IMR-90 (cell line): Measurements from ENCODE around the gene RGP1. TPM values are rescaled to one million over a fixed set of nuclear protein-coding genes. Genes with fewer than 3 reads are reported as not detected.

Source experiments
- ATAC-seq: fragments of 200-7000 bp; cut with Tn5 transposase; 2 replicates; pipeline ENCODE4 v1.9.1; 2020; ENCODE audit warnings: low read depth, mild to moderate bottlenecking, moderate library complexity
- BruUV-seq: library from RNA; stranded (reverse); fragments of 400-500 nt; replicated peaks from 2 replicates; lab custom pipeline; 2021; lab: Mats Ljungman, UMichigan
- CTCF ChIA-PET: fragments of 300-600 bp; formaldehyde crosslinking; extraction: SDS; loops from one replicate; lab custom pipeline; 2021; ENCODE audit warnings: antibody characterized with exemption; lab: Yijun Ruan, JAX
- POLR2A ChIA-PET: fragments of 300-600 bp; sonication (Branson Sonifier 250); formaldehyde crosslinking; loops from one replicate; lab custom pipeline; 2022; ENCODE audit warnings: antibody characterized with exemption; ENCODE audit not compliant: unreplicated experiment; lab: Charles Lee
- DNase-seq: peaks from one replicate; pipeline ENCODE4 v3.0.0; 2013
- H2AFZ ChIP-seq: replicated peaks from 2 replicates; pipeline ENCODE3; 2013; ENCODE audit warnings: low read length, mild to moderate bottlenecking; ENCODE audit not compliant: poor library complexity
- H2AK5ac ChIP-seq: 2 replicates; pipeline ENCODE4 v1.6.1; 2013; ENCODE audit warnings: low read depth, low read length, inconsistent platforms
- H2AK9ac ChIP-seq: replicated peaks from 2 replicates; pipeline ENCODE3; 2013; ENCODE audit warnings: mild to moderate bottlenecking, low read depth, low read length, moderate library complexity; ENCODE audit not compliant: poor library complexity
- H2BK120ac ChIP-seq: 2 replicates; pipeline ENCODE4 v1.6.1; 2013; ENCODE audit warnings: low read depth, low read length, inconsistent platforms
- H2BK15ac ChIP-seq: 3 replicates; pipeline ENCODE4 v1.6.1; 2013; ENCODE audit warnings: low read depth, low read length, inconsistent platforms
- H2BK20ac ChIP-seq: 2 replicates; pipeline ENCODE4 v1.6.1; 2013; ENCODE audit warnings: low read depth, mild to moderate bottlenecking, inconsistent platforms, low read length, moderate library complexity
- H2BK5ac ChIP-seq: 2 replicates; pipeline ENCODE4 v1.6.1; 2013; ENCODE audit warnings: mild to moderate bottlenecking, low read depth, low read length, inconsistent platforms; ENCODE audit not compliant: poor library complexity, severe bottlenecking
- H3K14ac ChIP-seq: replicated peaks from 2 replicates; pipeline ENCODE4 v1.6.1; 2013; ENCODE audit warnings: low read depth, low read length, inconsistent platforms
- H3K18ac ChIP-seq: 2 replicates; pipeline ENCODE4 v1.6.1; 2013; ENCODE audit warnings: low read depth, low read length, control low read depth
- H3K23ac ChIP-seq: 2 replicates; pipeline ENCODE4 v1.6.1; 2013; ENCODE audit warnings: low read depth, low read length, inconsistent platforms
- H3K27ac ChIP-seq: 2 replicates; pipeline ENCODE4 v1.5.1; 2013; ENCODE audit warnings: mild to moderate bottlenecking, control low read depth, low read length; ENCODE audit not compliant: insufficient read depth
- H3K27me3 ChIP-seq: 2 replicates; pipeline ENCODE4 v1.6.1; 2013; ENCODE audit warnings: low read length; ENCODE audit not compliant: control insufficient read depth, insufficient read depth
- H3K36me3 ChIP-seq: 2 replicates; pipeline ENCODE4 v1.6.1; 2013; ENCODE audit warnings: low read length, mixed read lengths; ENCODE audit not compliant: control insufficient read depth, insufficient read depth
- H3K4ac ChIP-seq: 2 replicates; pipeline ENCODE4 v1.6.1; 2013; ENCODE audit warnings: low read depth, low read length, inconsistent platforms
- H3K4me1 ChIP-seq: 2 replicates; pipeline ENCODE4 v1.6.1; 2013; ENCODE audit warnings: low read length, mixed read lengths; ENCODE audit not compliant: control insufficient read depth, insufficient read depth
- H3K4me2 ChIP-seq: 2 replicates; pipeline ENCODE4 v1.6.1; 2013; ENCODE audit warnings: low read depth, mild to moderate bottlenecking, control low read depth, low read length, moderate library complexity
- H3K4me3 ChIP-seq: 2 replicates; pipeline ENCODE4 v1.5.1; 2013; ENCODE audit warnings: low read depth, mild to moderate bottlenecking, control low read depth, low read length, moderate library complexity; ENCODE audit not compliant: insufficient read depth
- H3K56ac ChIP-seq: 2 replicates; pipeline ENCODE4 v1.6.1; 2013; ENCODE audit warnings: low read length, inconsistent platforms; ENCODE audit not compliant: insufficient read depth; ENCODE audit errors: extremely low read depth
- H3K79me1 ChIP-seq, 2 experiments: 2 replicates each; pipeline ENCODE4 v1.6.1; 2013; ENCODE audit warnings: low read length in 2 of 2, inconsistent platforms in 1 of 2, low read depth in 1 of 2
- H3K9ac ChIP-seq: 2 replicates; pipeline ENCODE4 v1.6.1; 2013; ENCODE audit warnings: low read depth, low read length, control low read depth
- H3K9me1 ChIP-seq: 2 replicates; pipeline ENCODE4 v1.6.1; 2013; ENCODE audit warnings: low read length, inconsistent platforms; ENCODE audit not compliant: insufficient read depth
- H3K9me3 ChIP-seq: 2 replicates; pipeline ENCODE4 v1.6.1; 2013; ENCODE audit warnings: low read length; ENCODE audit not compliant: control insufficient read depth, insufficient read depth
- H4K20me1 ChIP-seq: 2 replicates; pipeline ENCODE4 v1.6.1; 2013; ENCODE audit warnings: low read length, inconsistent platforms; ENCODE audit not compliant: insufficient read depth
- H4K5ac ChIP-seq: 2 replicates; pipeline ENCODE4 v1.6.1; 2013; ENCODE audit warnings: mild to moderate bottlenecking, low read depth, low read length, control low read depth
- H4K8ac ChIP-seq, 2 experiments: 2 replicates each; pipeline ENCODE4 v1.6.1; 2013; ENCODE audit warnings: low read depth in 2 of 2, low read length in 2 of 2, control low read depth in 1 of 2, inconsistent platforms in 1 of 2
- H4K91ac ChIP-seq: 2 replicates; pipeline ENCODE4 v1.6.1; 2013; ENCODE audit warnings: low read depth, low read length, inconsistent platforms; ENCODE audit not compliant: insufficient read depth
- BHLHE40 ChIP-seq: fragments of 150-350 bp; IDR thresholded peaks from 2 replicates; pipeline ENCODE4 v1.6.1; 2016; ENCODE audit warnings: mild to moderate bottlenecking, low read depth, low read length
- CHD1 ChIP-seq: IDR thresholded peaks from 2 replicates; pipeline ENCODE4 v1.6.1; 2012; ENCODE audit warnings: low read depth, low read length, improper control_type of control experiment
- WGBS, 2 experiments: methylation state at CpG; one replicate each; pipeline versions ENCODE4 v1.1.5 to v1.1.7; 2013; ENCODE audit warnings: missing lambda C conversion rate in 2 of 2; ENCODE audit not compliant: insufficient read length in 1 of 2; ENCODE audit errors: extremely low coverage in 2 of 2; 5-methylcytosine and 5-hydroxymethylcytosine counted together
- dilution Hi-C: fragments of 300-500 bp; cut with HindIII; formaldehyde crosslinking; loops from one replicate; pipeline ENCODE4 v1.14.3; 2018; ENCODE audit warnings: low sequenced_read_pairs; ENCODE audit not compliant: unreplicated experiment
- in situ Hi-C: fragments of 300-500 bp; cut with MboI; formaldehyde crosslinking; loops from 3 replicates; pipeline ENCODE4 v1.14.3; 2019; ENCODE audit warnings: low sequenced_read_pairs, inconsistent platforms, mixed read lengths
- intact Hi-C: fragments of 100-400 bp; cut with micrococcal nuclease; formaldehyde crosslinking; loops from 2 replicates; pipeline ENCODE4 v1.10.0; 2022
- polyA plus RNA-seq, 3 experiments: library from polyadenylated mRNA; depleted of rRNA; stranded (reverse); fragments of >200 nt; gene quantifications; 2 replicates each; pipeline ENCODE4 v1.2.3, GENCODE V29; 2012; ENCODE audit warnings: low replicate concordance in 1 of 3
- total RNA-seq: library from RNA; depleted of rRNA; stranded (reverse); fragments of >200 nt; gene quantifications from 2 replicates; pipeline ENCODE4 v1.2.3, GENCODE V29; 2012
- TF ChIP-seq, protein P1 (sequence below): fragments of 150-350 bp; IDR thresholded peaks from 2 replicates; pipeline ENCODE4 v1.6.1; 2016; ENCODE audit warnings: low read depth, mild to moderate bottlenecking, low read length, moderate library complexity, borderline replicate concordance

RGP1 gene
- total and polyA plus RNA-seq, 2 of the 4 experiments (the other 2 are of a cell fraction) = 10.2 to 14.3 TPM

DNA sequence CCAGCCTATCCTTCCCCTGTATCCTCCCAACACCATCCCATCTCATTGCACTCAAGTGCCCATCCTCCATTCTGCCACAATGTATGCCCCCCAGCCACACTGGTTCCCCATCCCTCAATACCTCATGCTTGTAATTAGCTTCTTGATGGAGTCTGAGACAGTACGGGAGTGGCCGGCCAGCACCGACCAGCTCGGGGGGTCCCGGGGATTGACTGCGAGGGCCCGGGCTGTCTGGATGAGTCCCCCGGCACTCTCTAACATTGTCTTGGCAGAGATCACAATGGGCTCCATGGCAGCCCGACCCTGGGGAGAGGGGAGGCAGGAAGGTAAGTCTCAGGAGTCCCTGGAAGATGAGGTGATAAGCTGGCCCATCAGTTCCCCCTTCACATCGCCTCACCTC lies 42.1 kb upstream of the RGP1 start:
- H3K9ac ChIP-seq = no peak overlapping the region
- H3K14ac ChIP-seq = no peak overlapping the region
- no peak overlapping the region for H3K27ac ChIP-seq
- H3K36me3 ChIP-seq = peaks cover 85% of the 10 kb centered on the region
- ChIA-PET POLR2A (no interaction called here), CTCF (interaction anchor here (0.6 kb wide), 1 partner anchor 39 kb away, joined by 4 read pairs; no protein-coding TSS in a partner anchor)
- no peak overlapping the region for H4K8ac ChIP-seq
- WGBS, 2 experiments = 100% methylated on average over 7 of the region's 10 CpGs; no CpG with 5 or more reads in 1 of the 2 experiments
- peak overlapping the region; percentile 27 for H2AFZ ChIP-seq
- ATAC-seq = no peak
- no peak overlapping the region for H4K5ac ChIP-seq
- H4K20me1 ChIP-seq = peaks cover 18% of the 10 kb centered on the region
- no peak overlapping the region for H2BK5ac ChIP-seq
- intact Hi-C loops = no loop called here
- H3K9me3 ChIP-seq = no peaks in the 10 kb centered on the region
- no peaks in the 10 kb centered on the region for H3K27me3 ChIP-seq
- H2AK9ac ChIP-seq = no peak overlapping the region
- peaks cover 7% of the 10 kb centered on the region for H3K9me1 ChIP-seq
- no peak for DNase-seq
- H3K23ac ChIP-seq = no peak overlapping the region
- no peak overlapping the region for H3K56ac ChIP-seq
- no peak overlapping the region for H2BK15ac ChIP-seq
- no peak overlapping the region for H3K4me3 ChIP-seq
- peaks cover 58 to 74% of the 10 kb centered on the region in 2 experiments for H3K79me1 ChIP-seq
- no peak overlapping the region for H3K4me2 ChIP-seq
- no peak overlapping the region for H2BK20ac ChIP-seq
- H3K18ac ChIP-seq = no peak overlapping the region
- H3K4me1 ChIP-seq = no peaks in the 10 kb centered on the region
- no peak overlapping the region for H3K4ac ChIP-seq
- no peak overlapping the region for H2BK120ac ChIP-seq
- H2AK5ac ChIP-seq = no peak overlapping the region
- BruUV-seq = no TSS peak
- no peak overlapping the region for H4K91ac ChIP-seq
- dilution Hi-C loops = no loop called here
- in situ Hi-C loops = no loop called here
- TF ChIP-seq CHD1 = no peak
- no peak for TF ChIP-seq BHLHE40
- TF ChIP-seq, protein P1, sequence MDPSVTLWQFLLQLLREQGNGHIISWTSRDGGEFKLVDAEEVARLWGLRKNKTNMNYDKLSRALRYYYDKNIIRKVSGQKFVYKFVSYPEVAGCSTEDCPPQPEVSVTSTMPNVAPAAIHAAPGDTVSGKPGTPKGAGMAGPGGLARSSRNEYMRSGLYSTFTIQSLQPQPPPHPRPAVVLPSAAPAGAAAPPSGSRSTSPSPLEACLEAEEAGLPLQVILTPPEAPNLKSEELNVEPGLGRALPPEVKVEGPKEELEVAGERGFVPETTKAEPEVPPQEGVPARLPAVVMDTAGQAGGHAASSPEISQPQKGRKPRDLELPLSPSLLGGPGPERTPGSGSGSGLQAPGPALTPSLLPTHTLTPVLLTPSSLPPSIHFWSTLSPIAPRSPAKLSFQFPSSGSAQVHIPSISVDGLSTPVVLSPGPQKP = no peak
